A673 (cell line): ENCODE measurements around the gene PCLO. TPM values are rescaled to one million over a fixed set of nuclear protein-coding genes. Genes with fewer than 3 reads are reported as not detected.

Experiments used
- BruUV-seq: library from RNA; stranded (reverse); fragments of 400-500 nt; replicated peaks from 2 replicates; lab custom pipeline; 2021; lab: Mats Ljungman, UMichigan
- CTCF ChIA-PET: fragments of 300-600 bp; sonication (Branson Sonifier 250); formaldehyde crosslinking; loops from one replicate; lab custom pipeline; 2022; ENCODE audit warnings: antibody characterized with exemption; lab: Charles Lee
- POLR2A ChIA-PET: fragments of 300-600 bp; sonication (Branson Sonifier 250); formaldehyde crosslinking; loops from one replicate; lab custom pipeline; 2022; ENCODE audit warnings: antibody characterized with exemption; ENCODE audit not compliant: low non-redundant PET; lab: Charles Lee
- DNase-seq: peaks from one replicate; pipeline ENCODE4 v3.0.0-alpha.2; 2015; ENCODE audit warnings: low spot score
- H3K27ac ChIP-seq: fragments of 200-600 bp; sonication (generic); 2 replicates; pipeline ENCODE4 v1.5.1; 2016; ENCODE audit warnings: mixed run types, low read depth, mild to moderate bottlenecking, mixed read lengths, antibody characterized with exemption, low read length; ENCODE audit not compliant: poor library complexity, severe bottlenecking
- H3K27me3 ChIP-seq: fragments of 200-600 bp; sonication (generic); replicated peaks from 2 replicates; pipeline ENCODE4 v1.6.1; 2017; ENCODE audit warnings: mixed run types, low read depth, mild to moderate bottlenecking, mixed read lengths, antibody characterized with exemption, low read length; ENCODE audit not compliant: insufficient read depth, poor library complexity
- H3K36me3 ChIP-seq: fragments of 200-600 bp; sonication (generic); 2 replicates; pipeline ENCODE4 v1.6.1; 2016; ENCODE audit warnings: mixed run types, mild to moderate bottlenecking, mixed read lengths, antibody characterized with exemption, low read length; ENCODE audit not compliant: insufficient read depth, poor library complexity, severe bottlenecking
- H3K4me1 ChIP-seq: fragments of 200-600 bp; sonication (generic); 2 replicates; pipeline ENCODE4 v1.6.1; 2017; ENCODE audit warnings: mixed run types, mild to moderate bottlenecking, mixed read lengths, antibody characterized with exemption, low read length; ENCODE audit not compliant: insufficient read depth, poor library complexity, severe bottlenecking
- H3K4me3 ChIP-seq: fragments of 200-600 bp; sonication (generic); 2 replicates; pipeline ENCODE4 v1.5.1; 2016; ENCODE audit warnings: low read depth, mixed run types, mild to moderate bottlenecking, mixed read lengths, low read length; ENCODE audit not compliant: poor library complexity, severe bottlenecking
- H3K9me3 ChIP-seq: fragments of 200-600 bp; sonication (generic); 2 replicates; pipeline ENCODE4 v1.6.1; 2016; ENCODE audit warnings: mixed run types, low read depth, mild to moderate bottlenecking, mixed read lengths, antibody characterized with exemption, low read length; ENCODE audit not compliant: poor library complexity, severe bottlenecking
- CTCF ChIP-seq: fragments of 300-800, 200-600 bp; sonication (generic); conservative IDR thresholded peaks from 2 replicates; pipeline ENCODE4 v1.5.1; 2017; ENCODE audit warnings: low read depth, mild to moderate bottlenecking, antibody characterized with exemption, low read length, moderate library complexity, mixed read lengths
- EZH2 ChIP-seq: fragments of 200-600 bp; sonication (generic); IDR thresholded peaks from 2 replicates; pipeline ENCODE4 v1.6.1; 2017; ENCODE audit warnings: borderline replicate concordance, low read depth, mild to moderate bottlenecking, mixed read lengths, antibody characterized with exemption, low read length; ENCODE audit not compliant: poor library complexity, severe bottlenecking
- intact Hi-C: fragments of 100-400 bp; cut with micrococcal nuclease; formaldehyde crosslinking; loops from one replicate; pipeline ENCODE4 v1.10.0; 2022; ENCODE audit not compliant: unreplicated experiment
- total RNA-seq: library from RNA; stranded (reverse); gene quantifications from 2 replicates; pipeline ENCODE4 v1.2.3, GENCODE V29; 2021

PCLO gene
- total RNA-seq, 1 experiment from 2014 or later = 2.1 TPM

GRCh38 chr7:83159731-83160130 lies 3.0 kb downstream of the PCLO start:
- POLR2A ChIA-PET = no interaction called here
- Histone ChIP-seq H3K9me3 (no peaks in the 10 kb centered on the region), H3K4me1 (peaks cover 7% of the 10 kb centered on the region), H3K27me3 (peaks cover 46% of the 10 kb centered on the region), H3K36me3 (no peaks in the 10 kb centered on the region), H3K4me3 (no peak overlapping the region), H3K27ac (no peak overlapping the region)
- CTCF ChIA-PET = no interaction called here
- no peak for DNase-seq
- no TSS peak for BruUV-seq
- intact Hi-C loops = loop anchor here (10.0 kb wide), 1 partner anchor 345 kb away; no protein-coding TSS in a partner anchor
- TF ChIP-seq CTCF (no peak), EZH2 (no peak)

- H3K27ac ChIP-seq = no peak overlapping the region
- DNase-seq = no peak
- CTCF ChIA-PET = no interaction called here
- POLR2A ChIA-PET = no interaction called here
- BruUV-seq = no TSS peak
- no peak overlapping the region for H3K4me3 ChIP-seq
- intact Hi-C loops = no loop called here
- H3K9me3 ChIP-seq = no peaks in the 10 kb centered on the region
- peaks cover 16% of the 10 kb centered on the region for H3K27me3 ChIP-seq
- TF ChIP-seq CTCF (no peak), EZH2 (no peak)
- no peaks in the 10 kb centered on the region for H3K36me3 ChIP-seq
- H3K4me1 ChIP-seq = no peaks in the 10 kb centered on the region
Measured at GRCh38 chr7:83156006-83156405, 6.7 kb downstream of the PCLO start.

DNA sequence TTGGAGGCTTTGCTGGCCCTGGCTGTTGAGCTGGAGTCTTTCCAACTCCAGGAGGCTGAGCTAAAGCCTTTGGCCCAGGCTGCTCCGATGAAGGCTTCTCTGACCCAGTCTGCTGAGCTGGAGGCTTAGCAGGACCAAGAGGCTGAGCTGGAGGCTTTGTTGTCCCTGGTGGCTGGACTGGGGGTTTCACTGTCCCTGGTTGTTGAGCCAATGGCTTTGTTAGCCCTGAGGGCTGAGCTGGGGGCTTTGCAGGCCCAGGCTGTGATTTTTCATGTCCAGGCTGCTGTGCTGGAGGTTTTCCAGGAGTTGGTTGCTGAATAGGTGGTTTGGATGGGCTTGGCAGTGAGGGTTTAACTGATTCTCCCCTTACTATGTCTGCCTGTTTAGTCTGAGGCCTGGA lies 7.3 kb downstream of the PCLO start:
- DNase-seq = no peak
- H3K27ac ChIP-seq = no peak overlapping the region
- H3K36me3 ChIP-seq = no peaks in the 10 kb centered on the region
- TF ChIP-seq EZH2 = no peak
- TF ChIP-seq CTCF = no peak
- ChIA-PET CTCF (no interaction called here), POLR2A (no interaction called here)
- H3K27me3 ChIP-seq = peaks cover 10% of the 10 kb centered on the region
- no peak overlapping the region for H3K4me3 ChIP-seq
- intact Hi-C loops = no loop called here
- no peaks in the 10 kb centered on the region for H3K9me3 ChIP-seq
- no TSS peak for BruUV-seq
- no peaks in the 10 kb centered on the region for H3K4me1 ChIP-seq
